Stomach (tissue), 9 donors: ENCODE results near the gene ANKRD40CL. TPM values are rescaled to one million over a fixed set of nuclear protein-coding genes. Genes with fewer than 3 reads are reported as not detected.
"Not testable (repeated sequence)": the region's sequence is repeated elsewhere in the genome, so short reads cannot be mapped to it uniquely, and the experiment has no call there.

Source experiments
- DNase-seq, 2 donors: peaks; one replicate each; pipeline versions ENCODE4 v3.0.0 to v3.0.0-alpha.2; 2013 to 2019
- H3K27ac ChIP-seq, 5 donors: fragments of 200-600 bp in 4 of 5; sonication (generic) in 4 of 5; one replicate each; pipeline ENCODE4 v1.5.1; 2013 to 2019; ENCODE audit warnings: mild to moderate bottlenecking in 1 of 5, moderate library complexity in 1 of 5
- H3K27me3 ChIP-seq, 3 donors: fragments of 200-600 bp; sonication (generic); one replicate each; pipeline ENCODE4 v1.5.1; 2017 to 2019; ENCODE audit warnings: mixed run types in 1 of 3
- H3K36me3 ChIP-seq, 4 donors: fragments of 200-600 bp; sonication (generic); 1 replicate in 3 of 4; 2 replicates in 1 of 4; pipeline ENCODE4 v1.5.1; 2016 to 2019
- H3K4me1 ChIP-seq, 4 donors: fragments of 200-600 bp; sonication (generic); one replicate each; pipeline ENCODE4 v1.5.1; 2016 to 2019
- H3K4me3 ChIP-seq, 4 donors: fragments of 200-600 bp; sonication (generic) in 3 of 4; one replicate each; pipeline ENCODE4 v1.5.1; 2016 to 2019; ENCODE audit warnings: mild to moderate bottlenecking in 1 of 4
- H3K9me3 ChIP-seq, 4 donors: fragments of 200-600 bp; sonication (generic); one replicate each; pipeline ENCODE4 v1.5.1; 2016 to 2019
- CTCF ChIP-seq, 7 experiments: fragments of 450-650 bp in 4 of 7; fragments of 200-600 bp in 3 of 7; sonication (generic) in 3 of 7; IDR thresholded peaks; one replicate each; pipeline ENCODE4 v1.5.1; 2016 to 2019; ENCODE audit warnings: antibody characterized with exemption in 7 of 7, control low read depth in 2 of 7, mild to moderate bottlenecking in 1 of 7
- EP300 ChIP-seq: sonication (generic); formaldehyde crosslinking; IDR thresholded peaks from one replicate; pipeline ENCODE4 v1.6.1; 2017; ENCODE audit warnings: antibody characterized with exemption
- POLR2A ChIP-seq, 4 donors: fragments of 450-650 bp; IDR thresholded peaks; one replicate each; pipeline ENCODE4 v1.6.1; 2016; ENCODE audit warnings: antibody characterized with exemption in 4 of 4, control low read depth in 2 of 4, mild to moderate bottlenecking in 1 of 4, moderate library complexity in 1 of 4
- POLR2AphosphoS5 ChIP-seq, 3 donors: sonication (generic); formaldehyde crosslinking; IDR thresholded peaks; one replicate each; pipeline ENCODE4 v1.6.1; 2016; ENCODE audit warnings: antibody characterized with exemption in 3 of 3
- WGBS, 5 donors: extraction: QIAGEN DNeasy Blood & Tissue Kit in 3 of 5; methylation state at CpG; one replicate each; pipeline versions ENCODE4 v1.1.5 to v1.1.7; 2013 to 2018; 5-methylcytosine and 5-hydroxymethylcytosine counted together
- intact Hi-C: fragments of 100-400 bp; cut with DNase I; formaldehyde crosslinking; loops from one replicate; pipeline ENCODE4 v1.15.1; 2023; ENCODE audit warnings: low total_unique reads
- polyA plus RNA-seq, 3 donors: library from polyadenylated mRNA; stranded (reverse); fragments of 200-250 nt; gene quantifications; one replicate each; pipeline ENCODE4 v1.2.3, GENCODE V29; 2013
- total RNA-seq, 5 donors: library from RNA; depleted of rRNA; stranded (reverse); fragments of >200 nt; gene quantifications; one replicate each; pipeline versions ENCODE4 v1.1.0 to v1.2.3, GENCODE V29; 2014 to 2016
- donor health status: healthy with polysubstance abuse.
- donor health status: Bipolar disorder and iron deficiency.
- donor health status: healthy.

Gene ANKRD40CL
- total and polyA plus RNA-seq, 8 donors = 0.40 to 19.4 (median 2.8) TPM; not detected in 3

DNA sequence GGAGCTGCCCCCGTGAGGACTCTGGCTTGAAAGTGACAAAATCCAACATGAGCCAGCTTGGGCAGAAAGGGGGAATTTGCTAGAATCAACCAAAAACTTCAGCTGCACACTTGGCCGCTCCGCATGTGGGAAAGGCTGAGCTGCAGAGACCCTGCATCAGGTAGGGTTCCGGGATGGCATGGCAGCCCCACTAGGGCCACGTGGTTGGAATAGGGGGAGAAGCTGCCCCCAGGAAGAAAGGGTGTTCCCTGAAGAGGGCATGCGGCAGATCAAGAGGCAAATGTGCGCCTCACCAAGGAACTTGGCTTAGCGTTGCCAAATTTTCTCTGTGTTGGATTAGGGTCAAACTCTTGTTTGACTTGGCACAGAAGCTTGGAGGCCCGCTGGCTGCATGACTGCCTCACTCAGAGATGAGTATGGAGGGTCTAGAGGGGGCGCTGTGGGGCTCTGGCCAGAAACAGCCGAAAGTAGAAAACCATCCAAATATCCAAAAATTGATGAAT lies 38.9 kb upstream of the ANKRD40CL start:
- H3K36me3 ChIP-seq = no peaks in the 10 kb centered on the region
- TF ChIP-seq POLR2A (IDR thresholded peaks at IDR 0.05) = no peak
- no peak for TF ChIP-seq CTCF (IDR thresholded peaks at IDR 0.05)
- no peak for TF ChIP-seq POLR2AphosphoS5 (IDR thresholded peaks at IDR 0.05)
- no peak for TF ChIP-seq EP300
- intact Hi-C loops = no loop called here
- H3K27ac ChIP-seq = no peak overlapping the region
- H3K4me1 ChIP-seq = no peaks in the 10 kb centered on the region
- H3K4me3 ChIP-seq = no peak overlapping the region
- DNase-seq = peak in 1 of 2 donors; percentile 44
- 32 to 57% (median 46%) methylated on average over 11 of the region's 11 CpGs for WGBS, 5 donors
- H3K9me3 ChIP-seq = no peaks in the 10 kb centered on the region
- no peaks in the 10 kb centered on the region for H3K27me3 ChIP-seq

DNA sequence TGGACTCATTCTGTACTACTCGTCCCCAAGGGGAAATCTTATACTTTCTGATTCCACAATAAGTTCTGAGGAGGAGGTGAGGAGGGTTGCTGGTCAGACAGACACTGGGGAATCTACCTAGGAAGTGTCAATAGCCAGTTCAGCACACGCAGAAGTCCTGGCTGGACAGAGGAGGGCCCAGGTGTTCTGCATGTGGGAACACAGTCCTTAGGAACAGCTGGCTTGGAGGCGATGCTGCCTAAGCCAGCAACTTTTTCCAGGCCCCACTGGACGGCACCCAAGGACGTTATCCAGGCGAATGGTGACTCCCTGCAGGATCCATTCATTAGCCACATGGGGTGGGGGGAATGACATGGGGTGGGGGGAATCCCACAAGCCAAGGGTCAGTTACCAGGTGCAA lies 38.2 kb upstream of the ANKRD40CL start:
- intact Hi-C loops = no loop called here
- Histone ChIP-seq H3K4me3 (no peak overlapping the region), H3K4me1 (no peaks in the 10 kb centered on the region), H3K27ac (no peak overlapping the region), H3K9me3 (no peaks in the 10 kb centered on the region), H3K36me3 (no peaks in the 10 kb centered on the region), H3K27me3 (no peaks in the 10 kb centered on the region)
- no peak for DNase-seq
- TF ChIP-seq POLR2A (IDR thresholded peaks at IDR 0.05) = no peak
- TF ChIP-seq CTCF (IDR thresholded peaks at IDR 0.05) = no peak
- TF ChIP-seq POLR2AphosphoS5 (IDR thresholded peaks at IDR 0.05) = no peak
- no peak for TF ChIP-seq EP300
- 54 to 61% (median 58%) methylated on average over 2 to 6 of the region's 6 CpGs for WGBS, 5 donors

DNA sequence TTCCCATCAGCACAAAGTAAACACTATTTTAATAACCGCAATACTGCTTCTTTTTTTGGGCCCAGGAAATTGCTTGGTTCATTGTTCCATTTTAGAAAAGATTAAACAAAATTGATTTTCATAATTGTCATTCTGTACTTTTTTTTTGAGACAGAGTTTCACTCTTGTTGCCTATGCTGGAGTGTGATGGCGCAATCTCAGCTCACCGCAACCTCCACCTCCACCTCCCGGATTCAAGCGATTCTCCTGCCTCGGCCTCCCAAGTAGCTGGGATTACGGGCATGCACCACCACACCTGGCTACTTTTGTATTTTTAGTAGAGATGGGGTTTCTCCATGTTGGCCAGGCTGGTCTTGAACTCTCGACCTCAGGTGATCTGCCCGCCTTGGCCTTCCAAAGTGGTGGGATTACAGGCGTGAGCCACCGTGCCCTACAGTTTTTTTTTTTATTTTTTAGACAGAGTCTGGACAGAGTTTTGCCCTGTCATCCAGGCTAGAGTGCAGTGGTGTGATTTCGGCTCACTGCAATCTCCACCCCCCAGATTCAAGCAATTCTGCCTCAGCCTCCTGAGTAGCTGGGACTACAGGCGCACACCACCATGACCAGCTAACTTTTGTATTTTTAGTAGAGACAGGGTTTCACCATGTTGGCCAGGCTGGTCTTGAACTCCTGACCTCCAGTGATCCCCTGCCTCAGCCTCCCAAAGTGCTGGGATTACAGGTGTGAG lies 37.6 kb upstream of the ANKRD40CL start:
- H3K4me1 ChIP-seq, H3K36me3 ChIP-seq, H3K27ac ChIP-seq, H3K9me3 ChIP-seq, intact Hi-C loops, H3K27me3 ChIP-seq, H3K4me3 ChIP-seq, DNase-seq: not testable (repeated sequence)
- 94 to 98% (median 95%) methylated on average over 13 of the region's 13 CpGs for WGBS, 5 donors

- no peak overlapping the region for H3K4me3 ChIP-seq
- intact Hi-C loops = no loop called here
- H3K27ac ChIP-seq = no peak overlapping the region
- no peaks in the 10 kb centered on the region for H3K36me3 ChIP-seq
- H3K27me3 ChIP-seq = no peaks in the 10 kb centered on the region
- H3K9me3 ChIP-seq = no peaks in the 10 kb centered on the region
- no peak for TF ChIP-seq POLR2AphosphoS5 (IDR thresholded peaks at IDR 0.05)
- no peak for TF ChIP-seq POLR2A (IDR thresholded peaks at IDR 0.05)
- TF ChIP-seq EP300 = no peak
- no peak for TF ChIP-seq CTCF (IDR thresholded peaks at IDR 0.05)
- DNase-seq = no peak
- WGBS, 5 donors = 72 to 85% (median 82%) methylated on average over 6 of the region's 6 CpGs
- H3K4me1 ChIP-seq = no peaks in the 10 kb centered on the region
Observed at GRCh38 chr17:50803676-50804075, 36.4 kb upstream of the ANKRD40CL start.
